ENCODE data around the gene CD72.

DNA sequence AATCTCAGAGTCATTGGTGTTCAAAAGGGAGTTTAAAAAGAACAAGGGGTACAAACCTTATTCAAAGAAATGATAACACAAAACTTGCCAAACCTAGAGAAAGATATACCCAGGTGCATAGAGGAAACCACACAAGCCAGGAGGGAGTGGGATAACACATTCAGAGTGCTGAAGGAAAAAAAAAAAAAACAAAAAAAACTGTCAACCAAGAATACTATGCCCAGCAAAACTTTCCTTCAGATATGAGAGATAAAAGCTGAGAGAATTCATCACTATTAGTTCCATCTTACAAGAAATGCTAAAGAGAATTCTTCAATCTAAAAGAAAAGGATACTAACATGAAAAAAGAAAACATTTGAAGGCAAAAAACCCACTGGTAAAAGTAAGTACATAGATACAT is 24.6 kb downstream of the CD72 start:
- TF ChIP-seq, protein P1, sequence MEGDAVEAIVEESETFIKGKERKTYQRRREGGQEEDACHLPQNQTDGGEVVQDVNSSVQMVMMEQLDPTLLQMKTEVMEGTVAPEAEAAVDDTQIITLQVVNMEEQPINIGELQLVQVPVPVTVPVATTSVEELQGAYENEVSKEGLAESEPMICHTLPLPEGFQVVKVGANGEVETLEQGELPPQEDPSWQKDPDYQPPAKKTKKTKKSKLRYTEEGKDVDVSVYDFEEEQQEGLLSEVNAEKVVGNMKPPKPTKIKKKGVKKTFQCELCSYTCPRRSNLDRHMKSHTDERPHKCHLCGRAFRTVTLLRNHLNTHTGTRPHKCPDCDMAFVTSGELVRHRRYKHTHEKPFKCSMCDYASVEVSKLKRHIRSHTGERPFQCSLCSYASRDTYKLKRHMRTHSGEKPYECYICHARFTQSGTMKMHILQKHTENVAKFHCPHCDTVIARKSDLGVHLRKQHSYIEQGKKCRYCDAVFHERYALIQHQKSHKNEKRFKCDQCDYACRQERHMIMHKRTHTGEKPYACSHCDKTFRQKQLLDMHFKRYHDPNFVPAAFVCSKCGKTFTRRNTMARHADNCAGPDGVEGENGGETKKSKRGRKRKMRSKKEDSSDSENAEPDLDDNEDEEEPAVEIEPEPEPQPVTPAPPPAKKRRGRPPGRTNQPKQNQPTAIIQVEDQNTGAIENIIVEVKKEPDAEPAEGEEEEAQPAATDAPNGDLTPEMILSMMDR (IDR thresholded peaks at IDR 0.05): no peak
- TF ChIP-seq POLR2A (IDR thresholded peaks at IDR 0.05): no peak
- no peak for TF ChIP-seq POLR2AphosphoS5 (IDR thresholded peaks at IDR 0.05; ENCODE audit: insufficient read depth in 1 of 2, low read depth in 1 of 2)
